HepG2 (cell line): Measurements from ENCODE around the gene MCF2L. TPM values are rescaled to one million over a fixed set of nuclear protein-coding genes. Genes with fewer than 3 reads are reported as not detected.

ENCODE experiments used
- ATAC-seq: fragments of 200-7000 bp; cut with Tn5 transposase; 3 replicates; pipeline ENCODE4 v1.9.1; 2020; ENCODE audit warnings: mild to moderate bottlenecking, moderate library complexity
- BruUV-seq: library from RNA; stranded (reverse); fragments of 400-500 nt; replicated peaks from 2 replicates; lab custom pipeline; 2021; lab: Mats Ljungman, UMichigan
- CTCF ChIA-PET: fragments of 300-600 bp; formaldehyde crosslinking; extraction: SDS; loops from one replicate; lab custom pipeline; 2021; ENCODE audit warnings: low total read pairs, inconsistent platforms, low intra/inter-chr PET ratio; lab: Yijun Ruan, JAX
- POLR2A ChIA-PET: fragments of 350-600 bp; sonication (Branson Sonifier 250); formaldehyde crosslinking; loops from one replicate; lab custom pipeline; 2020; ENCODE audit warnings: antibody characterized with exemption, inconsistent platforms; lab: Yijun Ruan, JAX
- DNase-seq: peaks from one replicate; pipeline ENCODE4 v3.0.0-alpha.2; 2015; ENCODE audit warnings: low spot score
- FAIRE-seq: peaks from 3 replicates; lab custom pipeline; 2011; peaks lifted over from hg19 to GRCh38; lab: Jason Lieb, UNC
- H2AFZ ChIP-seq: one replicate; pipeline ENCODE4 v1.6.1; 2011; ENCODE audit warnings: low read length, inconsistent platforms
- H3K27ac ChIP-seq: fragments of 300-600 bp; 3 replicates; pipeline ENCODE4 v1.8.0; 2011; ENCODE audit warnings: mixed run types, mild to moderate bottlenecking, mixed read lengths, low read length, inconsistent platforms; ENCODE audit not compliant: insufficient read depth; ENCODE audit errors: extremely low read length
- H3K27me3 ChIP-seq, 2 experiments: fragments of 200-600 bp in 1 of 2; 2 replicates in 1 of 2; 3 replicates in 1 of 2; pipeline versions ENCODE4 v1.6.0 to v1.8.0; 2011; ENCODE audit warnings: low read length in 2 of 2, mild to moderate bottlenecking in 2 of 2, moderate library complexity in 2 of 2, inconsistent platforms in 1 of 2; ENCODE audit not compliant: insufficient read depth in 2 of 2, control insufficient read depth in 1 of 2
- H3K36me3 ChIP-seq, 2 experiments: fragments of 200-600 bp in 1 of 2; replicated peaks in 1 of 2; 2 replicates in 1 of 2; 3 replicates in 1 of 2; pipeline versions ENCODE4 v1.5.1 to v1.8.0; 2011; ENCODE audit warnings: low read length in 2 of 2, inconsistent platforms in 1 of 2; ENCODE audit not compliant: insufficient read depth in 2 of 2, control insufficient read depth in 1 of 2
- H3K4me1 ChIP-seq: 2 replicates; pipeline ENCODE4 v1.5.1; 2012; ENCODE audit warnings: low read length, inconsistent platforms; ENCODE audit not compliant: insufficient read depth
- H3K4me2 ChIP-seq: 2 replicates; pipeline ENCODE4 v1.6.0; 2011; ENCODE audit warnings: low read depth, low read length, inconsistent platforms
- H3K4me3 ChIP-seq, 3 experiments: fragments of 200-600 bp in 1 of 3; sonication (generic), shearing (Covaris generic) in 1 of 3; replicated peaks in 1 of 3; 2 replicates each; pipeline ENCODE4 v1.5.1; 2011 to 2016; ENCODE audit warnings: low read length in 3 of 3, inconsistent platforms in 2 of 3, low read depth in 2 of 3, mild to moderate bottlenecking in 2 of 3, control low read depth in 1 of 3, mixed read lengths in 1 of 3; ENCODE audit not compliant: insufficient read depth in 1 of 3
- H3K79me2 ChIP-seq: one replicate; pipeline ENCODE4 v1.6.1; 2011; ENCODE audit warnings: low read length, inconsistent platforms; ENCODE audit not compliant: insufficient read depth
- H3K9ac ChIP-seq: 2 replicates; pipeline ENCODE4 v1.6.0; 2011; ENCODE audit warnings: mild to moderate bottlenecking, low read depth, low read length, inconsistent platforms; ENCODE audit not compliant: insufficient read depth
- H3K9me3 ChIP-seq: 2 replicates; pipeline ENCODE4 v1.5.1; 2012; ENCODE audit warnings: mild to moderate bottlenecking, low read length
- H4K20me1 ChIP-seq: 2 replicates; pipeline ENCODE4 v1.6.0; 2011; ENCODE audit warnings: inconsistent platforms, mild to moderate bottlenecking, low read length, moderate library complexity; ENCODE audit not compliant: insufficient read depth
- BRCA1 ChIP-seq: sonication (generic); formaldehyde crosslinking; IDR thresholded peaks from 2 replicates; pipeline ENCODE4 v1.4.0; 2020; ENCODE audit warnings: missing genetic modification reagents
- BRF2 ChIP-seq: sonication (generic); formaldehyde crosslinking; IDR thresholded peaks from 2 replicates; pipeline ENCODE4 v1.8.1; 2022; ENCODE audit warnings: mild to moderate bottlenecking, missing genetic modification reagents
- CBX2 ChIP-seq, 2 experiments: fragments of 200-600 bp in 1 of 2; sonication (generic); formaldehyde crosslinking in 1 of 2; IDR thresholded peaks; 2 replicates each; pipeline versions ENCODE4 v1.7.0 to v1.8.1; 2018 to 2022; ENCODE audit warnings: low read depth in 2 of 2, low read length in 1 of 2, mild to moderate bottlenecking in 1 of 2, missing genetic modification reagents in 1 of 2
- CSRNP1 ChIP-seq: sonication (generic); formaldehyde crosslinking; IDR thresholded peaks from 2 replicates; pipeline ENCODE4 v1.8.1; 2023; ENCODE audit warnings: mild to moderate bottlenecking, missing genetic modification reagents
- GLI4 ChIP-seq: sonication (generic); formaldehyde crosslinking; IDR thresholded peaks from 2 replicates; pipeline ENCODE4 v1.5.1; 2020; ENCODE audit warnings: missing genetic modification reagents, mild to moderate bottlenecking, moderate library complexity, borderline replicate concordance
- HMGA1 ChIP-seq: sonication (generic); formaldehyde crosslinking; conservative IDR thresholded peaks from 2 replicates; pipeline ENCODE4 v1.4.0; 2020; ENCODE audit warnings: missing genetic modification reagents
- HNRNPK ChIP-seq: fragments of 200-400 bp; formaldehyde crosslinking; IDR thresholded peaks from 2 replicates; pipeline ENCODE4 v1.6.1; 2018; ENCODE audit warnings: low read length, low read depth, moderate library complexity, mild to moderate bottlenecking; ENCODE audit not compliant: poor library complexity, severe bottlenecking
- HOXA9 ChIP-seq: sonication (generic); formaldehyde crosslinking; IDR thresholded peaks from 2 replicates; pipeline ENCODE4 v1.8.1; 2022; ENCODE audit warnings: missing genetic modification reagents, mild to moderate bottlenecking, moderate library complexity, borderline replicate concordance
- KLF12 ChIP-seq: sonication (generic); formaldehyde crosslinking; IDR thresholded peaks from 2 replicates; pipeline ENCODE4 v1.4.0; 2020; ENCODE audit warnings: missing genetic modification reagents, borderline replicate concordance
- MYPOP ChIP-seq: sonication (generic); formaldehyde crosslinking; IDR thresholded peaks from 2 replicates; pipeline ENCODE4 v1.8.1; 2023; ENCODE audit warnings: mild to moderate bottlenecking, moderate library complexity, missing genetic modification reagents
- PBX2 ChIP-seq: IDR thresholded peaks from 2 replicates; pipeline ENCODE4 v1.6.1; 2016; ENCODE audit warnings: control low read depth
- PHF20 ChIP-seq: sonication (generic); formaldehyde crosslinking; IDR thresholded peaks from 2 replicates; pipeline ENCODE4 v1.5.0; 2020; ENCODE audit warnings: mild to moderate bottlenecking, missing genetic modification reagents
- TOE1 ChIP-seq: sonication (generic); formaldehyde crosslinking; IDR thresholded peaks from 2 replicates; pipeline ENCODE4 v1.4.0; 2020; ENCODE audit warnings: mild to moderate bottlenecking, missing genetic modification reagents
- YEATS4 ChIP-seq: sonication (generic); formaldehyde crosslinking; IDR thresholded peaks from 2 replicates; pipeline ENCODE4 v1.4.0; 2020; ENCODE audit warnings: missing genetic modification reagents, borderline replicate concordance
- ZNF275 ChIP-seq: sonication (generic); formaldehyde crosslinking; IDR thresholded peaks from 2 replicates; pipeline ENCODE4 v1.8.0; 2022; ENCODE audit warnings: missing genetic modification reagents, mild to moderate bottlenecking, inconsistent platforms, borderline replicate concordance
- ZNF337 ChIP-seq: sonication (generic); formaldehyde crosslinking; IDR thresholded peaks from 2 replicates; pipeline ENCODE4 v1.5.1; 2020; ENCODE audit warnings: missing genetic modification reagents, low read depth, mild to moderate bottlenecking, borderline replicate concordance
- ZNF414 ChIP-seq: sonication (generic); formaldehyde crosslinking; IDR thresholded peaks from 2 replicates; pipeline ENCODE4 v1.5.0; 2020; ENCODE audit warnings: missing genetic modification reagents
- in situ Hi-C: cut with HindIII; loops from 2 replicates; pipeline ENCODE4 v1.10.0; 2017; ENCODE audit warnings: low pct_unique_long_range_greater_than_20kb; ENCODE audit not compliant: extremely low pct_ligation_motif_present
- intact Hi-C: fragments of 100-400 bp; cut with micrococcal nuclease; formaldehyde crosslinking; loops from one replicate; pipeline ENCODE4 v1.10.0; 2022; ENCODE audit not compliant: unreplicated experiment
- polyA plus RNA-seq, 8 experiments: library from polyadenylated mRNA; depleted of rRNA in 3 of 8; stranded (reverse) in 7 of 8; unstranded in 1 of 8; fragments of >200 nt; fragmentation: Illumina TruSeq in 4 of 8; extraction: Trizol in 4 of 8; gene quantifications; 2 replicates each; pipeline versions ENCODE4 v1.2.1 to v1.2.3, GENCODE V29; 2011 to 2016; ENCODE audit warnings: low read depth in 4 of 8, missing spikeins in 1 of 8, mixed read lengths in 1 of 8; ENCODE audit not compliant: insufficient read depth in 1 of 8
- total RNA-seq, 5 experiments: library from RNA; depleted of rRNA; stranded (reverse); fragments of >200 nt; fragmentation: Illumina TruSeq; extraction: Trizol; gene quantifications; 2 replicates each; pipeline ENCODE4 v1.2.3, GENCODE V29; 2016; ENCODE audit warnings: low read depth in 1 of 5

Gene MCF2L
- total and polyA plus RNA-seq, 2 of the 13 experiments (the other 11 are each of a cell fraction or from before 2014, with no cell fraction given), result 19.4 to 28.4 TPM

- Histone ChIP-seq H3K9me3 (0 out of 2 replicates have a peak, but pooled peaks cover 4% of the 10 kb centered on the region), H3K4me3 (no peak overlapping the region), H3K27me3 (no peaks in the 10 kb centered on the region), H4K20me1 (no peaks in the 10 kb centered on the region; the same call in 1 of the 2 replicates), H3K36me3 (no peaks in the 10 kb centered on the region; a peak in 1 of 5 replicates), H3K4me1 (peaks cover 69% of the 10 kb centered on the region), H3K9ac (no peak overlapping the region), H2AFZ (no peak overlapping the region), H3K27ac (no peak overlapping the region), H3K79me2 (no peaks in the 10 kb centered on the region)
- BruUV-seq, result no TSS peak
- FAIRE-seq (no peak), ATAC-seq (no peak), DNase-seq (no peak)
- in situ Hi-C loops, result no loop called here
- intact Hi-C loops, result no loop called here
- POLR2A ChIA-PET, result interaction anchor here (1.6 kb wide), 1 partner anchor 175 kb away, joined by 3 read pairs; the partner anchor contains the start of gene F7
- CTCF ChIA-PET, result no interaction called here
- TF ChIP-seq BRCA1 (CRISPR knock-in tag) (no peak), CBX2 (IDR thresholded peaks at IDR 0.05; ENCODE audit: low read depth, low read length) (no peak), CBX2 (CRISPR knock-in tag; IDR thresholded peaks at IDR 0.05; ENCODE audit: low read depth) (no peak), PBX2 (CRISPR knock-in tag) (no peak), TOE1 (no peak), BRF2 (CRISPR knock-in tag) (no peak), PHF20 (CRISPR knock-in tag) (no peak), ZNF337 (no peak), GLI4 (CRISPR knock-in tag) (no peak), HMGA1 (no peak), ZNF275 (no peak), YEATS4 (CRISPR knock-in tag) (no peak), ZNF414 (CRISPR knock-in tag) (no peak), HNRNPK (no peak), MYPOP (CRISPR knock-in tag) (no peak), CSRNP1 (CRISPR knock-in tag) (no peak), HOXA9 (CRISPR knock-in tag) (no peak), KLF12 (no peak)
- TF ChIP-seq, all 625 proteins: peak for 0
- no peak overlapping the region for H3K4me2 ChIP-seq
Observed at GRCh38 chr13:112930192-112930591, 38.8 kb upstream of the MCF2L start.
